ENCODE data around the gene WWOX.

WWOX gene

DNA sequence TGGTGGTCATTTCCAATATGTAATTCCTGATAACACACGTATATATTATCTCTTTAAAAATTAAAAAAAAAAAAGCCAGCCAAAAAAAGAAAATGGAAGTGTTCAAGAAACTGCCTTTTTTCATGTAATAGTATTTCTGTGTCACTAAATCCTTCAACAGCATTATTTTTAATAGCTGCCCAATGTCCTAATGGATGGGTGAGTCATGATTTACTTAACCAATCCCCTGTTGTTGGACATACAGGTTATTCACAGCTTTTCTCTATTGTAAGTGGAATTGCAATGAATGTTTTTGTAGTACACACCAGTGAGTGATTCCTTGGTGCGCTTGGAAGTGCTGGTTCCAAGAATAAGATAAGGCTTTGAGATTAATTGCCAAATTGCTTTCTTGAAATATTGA is 124.9 kb downstream of the WWOX start:
- ATAC-seq, result no peak
- TF ChIP-seq ESRRG (CRISPR knock-in tag; IDR thresholded peaks at IDR 0.05) (no peak), TOX (CRISPR knock-in tag; IDR thresholded peaks at IDR 0.05; ENCODE audit: borderline replicate concordance) (no peak), CSDC2 (CRISPR knock-in tag; IDR thresholded peaks at IDR 0.05) (no peak), ARNTL (CRISPR knock-in tag; IDR thresholded peaks at IDR 0.05; ENCODE audit: borderline replicate concordance, low read depth) (no peak), POU6F1 (CRISPR knock-in tag; IDR thresholded peaks at IDR 0.05; ENCODE audit: borderline replicate concordance, low read depth) (no peak), RARB (CRISPR knock-in tag; IDR thresholded peaks at IDR 0.05) (no peak), OSR1 (CRISPR knock-in tag; IDR thresholded peaks at IDR 0.05) (no peak), ZFP30 (CRISPR knock-in tag; IDR thresholded peaks at IDR 0.05) (no peak), ZNF8 (CRISPR knock-in tag; IDR thresholded peaks at IDR 0.05) (no peak), ISL1 (CRISPR knock-in tag; IDR thresholded peaks at IDR 0.05) (no peak), BACH2 (CRISPR knock-in tag; IDR thresholded peaks at IDR 0.05; ENCODE audit: borderline replicate concordance) (no peak), PATZ1 (CRISPR knock-in tag; IDR thresholded peaks at IDR 0.05; ENCODE audit: borderline replicate concordance) (no peak), TCF4 (CRISPR knock-in tag; IDR thresholded peaks at IDR 0.05; ENCODE audit: borderline replicate concordance) (no peak), GLIS3 (CRISPR knock-in tag; IDR thresholded peaks at IDR 0.05) (no peak)

DNA sequence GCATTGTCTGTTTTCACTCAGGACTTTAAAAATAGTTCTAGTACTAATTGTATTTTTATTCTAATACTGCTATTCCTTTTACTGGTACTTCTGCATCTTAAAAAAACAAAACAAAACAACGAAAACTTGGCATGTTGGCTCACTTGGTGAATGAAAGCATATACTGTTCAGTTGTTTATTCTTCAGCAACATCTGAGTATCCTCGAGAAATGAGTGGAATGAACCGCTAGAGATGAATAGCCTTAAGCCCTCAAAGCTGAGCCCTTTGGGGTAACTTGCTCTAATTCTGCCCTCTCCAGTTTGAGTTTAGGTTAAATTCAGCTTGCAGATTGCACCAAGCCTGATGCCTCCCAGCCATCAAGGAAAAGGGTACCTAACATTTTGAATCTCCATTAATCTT is 126.5 kb downstream of the WWOX start:
- no peak for ATAC-seq
- TF ChIP-seq, protein P1, sequence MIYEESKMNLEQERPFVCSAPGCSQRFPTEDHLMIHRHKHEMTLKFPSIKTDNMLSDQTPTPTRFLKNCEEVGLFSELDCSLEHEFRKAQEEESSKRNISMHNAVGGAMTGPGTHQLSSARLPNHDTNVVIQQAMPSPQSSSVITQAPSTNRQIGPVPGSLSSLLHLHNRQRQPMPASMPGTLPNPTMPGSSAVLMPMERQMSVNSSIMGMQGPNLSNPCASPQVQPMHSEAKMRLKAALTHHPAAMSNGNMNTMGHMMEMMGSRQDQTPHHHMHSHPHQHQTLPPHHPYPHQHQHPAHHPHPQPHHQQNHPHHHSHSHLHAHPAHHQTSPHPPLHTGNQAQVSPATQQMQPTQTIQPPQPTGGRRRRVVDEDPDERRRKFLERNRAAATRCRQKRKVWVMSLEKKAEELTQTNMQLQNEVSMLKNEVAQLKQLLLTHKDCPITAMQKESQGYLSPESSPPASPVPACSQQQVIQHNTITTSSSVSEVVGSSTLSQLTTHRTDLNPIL (CRISPR knock-in tag; IDR thresholded peaks at IDR 0.05; ENCODE audit: low read depth), result no peak
- TF ChIP-seq ZFP30 (CRISPR knock-in tag; IDR thresholded peaks at IDR 0.05) (no peak), TSHZ2 (CRISPR knock-in tag; IDR thresholded peaks at IDR 0.05) (no peak), ARNTL (CRISPR knock-in tag; IDR thresholded peaks at IDR 0.05; ENCODE audit: borderline replicate concordance, low read depth) (no peak), BACH2 (CRISPR knock-in tag; IDR thresholded peaks at IDR 0.05; ENCODE audit: borderline replicate concordance) (no peak), ZNF70 (CRISPR knock-in tag; IDR thresholded peaks at IDR 0.05) (no peak)

GRCh38 chr16:78227855-78228254 is 128.4 kb downstream of the WWOX start:
- TF ChIP-seq POU6F1 (CRISPR knock-in tag; IDR thresholded peaks at IDR 0.05; ENCODE audit: borderline replicate concordance, low read depth), result no peak
- no peak for TF ChIP-seq TCF4 (CRISPR knock-in tag; IDR thresholded peaks at IDR 0.05; ENCODE audit: borderline replicate concordance)
- no peak for TF ChIP-seq PPARA (CRISPR knock-in tag; IDR thresholded peaks at IDR 0.05; ENCODE audit: borderline replicate concordance)
- TF ChIP-seq, protein P1 (CRISPR knock-in tag; IDR thresholded peaks at IDR 0.05; ENCODE audit: low read depth), result no peak
- no peak for TF ChIP-seq ZC3H10 (CRISPR knock-in tag; IDR thresholded peaks at IDR 0.05)
- no peak for TF ChIP-seq ESRRG (CRISPR knock-in tag; IDR thresholded peaks at IDR 0.05)
- TF ChIP-seq OSR1 (CRISPR knock-in tag; IDR thresholded peaks at IDR 0.05), result no peak
- no peak for TF ChIP-seq ZFP30 (CRISPR knock-in tag; IDR thresholded peaks at IDR 0.05)
- TF ChIP-seq ARNTL (CRISPR knock-in tag; IDR thresholded peaks at IDR 0.05; ENCODE audit: borderline replicate concordance, low read depth), result no peak
- no peak for TF ChIP-seq RARB (CRISPR knock-in tag; IDR thresholded peaks at IDR 0.05)
- TF ChIP-seq ZFP3 (CRISPR knock-in tag; IDR thresholded peaks at IDR 0.05), result no peak
- TF ChIP-seq ZNF565 (CRISPR knock-in tag; conservative IDR thresholded peaks at IDR 0.05; ENCODE audit: low read depth), result no peak
- no peak for TF ChIP-seq ZNF70 (CRISPR knock-in tag; IDR thresholded peaks at IDR 0.05)
- no peak for TF ChIP-seq CSDC2 (CRISPR knock-in tag; IDR thresholded peaks at IDR 0.05)
- peak; percentile 52 for ATAC-seq

All from SK-N-SH treated with all-trans-retinoic acid at 6 μM for 48 hours (cell line).